GM19467 (cell line): ENCODE results near the gene CYRIA.

Experiments
- ATAC-seq: cut with Tn5 transposase; IDR thresholded peaks from one replicate; pipeline ENCODE4 v1.9.1; 2021; ENCODE audit warnings: mild to moderate bottlenecking, moderate library complexity; ENCODE audit not compliant: unreplicated experiment

CYRIA gene

GRCh38 chr2:16665748-16666448 is at the start of gene CYRIA:
Gene CYRIA (minus strand): TSS chr2:16665834. CDS start chr2:16588119, 77,715 bp downstream.
- peak; percentile 51 for ATAC-seq

DNA sequence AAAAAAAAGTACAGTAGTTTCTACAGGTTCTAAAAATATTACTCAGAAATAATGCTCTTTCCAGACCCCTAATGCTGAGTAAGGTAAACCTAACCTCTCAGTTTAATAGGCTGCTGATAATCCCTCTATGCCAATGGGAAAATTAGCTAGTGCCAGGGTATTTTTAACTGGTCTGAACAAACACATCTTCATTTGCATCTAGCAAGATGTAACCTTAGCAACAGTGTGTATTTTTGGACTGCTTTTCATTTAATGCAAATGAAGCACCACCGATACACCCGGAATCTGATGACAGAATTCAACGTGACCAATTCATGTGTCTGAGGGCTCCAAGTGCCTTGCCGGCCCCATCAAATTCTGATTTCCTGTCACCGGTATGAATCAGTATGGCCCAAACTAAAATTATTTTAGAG is 47.4 kb upstream of the CYRIA start:
- ATAC-seq: peak; percentile 71

DNA sequence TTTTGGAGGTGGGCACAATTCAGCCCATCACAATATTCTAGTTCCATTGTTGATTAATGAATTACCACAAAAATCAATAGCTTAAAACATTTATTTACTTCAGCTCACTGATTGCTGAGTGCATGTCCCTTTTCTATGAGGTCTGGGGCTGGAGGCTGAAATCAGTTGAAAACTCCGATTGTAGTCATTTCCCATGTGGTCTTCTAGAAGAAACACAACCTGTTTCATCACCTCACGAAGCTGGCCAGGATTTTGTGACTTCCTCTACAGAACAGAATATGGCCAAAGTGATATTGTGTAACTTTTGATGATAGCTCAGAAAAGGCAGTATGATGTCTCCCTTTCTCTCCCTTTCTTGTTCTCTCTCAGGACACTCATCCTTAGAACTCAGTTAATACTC is 44.1 kb upstream of the CYRIA start:
- no peak for ATAC-seq

DNA sequence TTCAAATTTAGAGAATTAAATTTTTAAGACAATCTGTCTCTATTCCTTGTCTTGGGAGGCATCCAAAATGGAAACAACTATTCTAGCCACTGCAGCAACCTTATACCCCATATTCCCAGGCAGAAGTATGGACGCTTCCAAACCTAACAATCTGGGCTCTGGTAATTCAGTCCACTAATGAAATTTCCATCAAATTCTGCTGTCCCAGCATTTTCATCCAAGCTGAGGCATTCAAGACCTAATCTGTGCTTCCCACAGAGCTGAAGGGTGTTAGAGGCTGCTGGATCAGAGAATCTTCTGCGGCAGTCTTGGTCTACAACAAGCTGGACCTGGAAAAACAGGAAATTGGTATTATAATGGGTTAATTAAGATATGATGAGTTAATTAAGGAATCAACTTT is 42.5 kb upstream of the CYRIA start:
- no peak for ATAC-seq

- ATAC-seq: no peak
Measured at GRCh38 chr2:16707014-16707623, 41.5 kb upstream of the CYRIA start.

DNA sequence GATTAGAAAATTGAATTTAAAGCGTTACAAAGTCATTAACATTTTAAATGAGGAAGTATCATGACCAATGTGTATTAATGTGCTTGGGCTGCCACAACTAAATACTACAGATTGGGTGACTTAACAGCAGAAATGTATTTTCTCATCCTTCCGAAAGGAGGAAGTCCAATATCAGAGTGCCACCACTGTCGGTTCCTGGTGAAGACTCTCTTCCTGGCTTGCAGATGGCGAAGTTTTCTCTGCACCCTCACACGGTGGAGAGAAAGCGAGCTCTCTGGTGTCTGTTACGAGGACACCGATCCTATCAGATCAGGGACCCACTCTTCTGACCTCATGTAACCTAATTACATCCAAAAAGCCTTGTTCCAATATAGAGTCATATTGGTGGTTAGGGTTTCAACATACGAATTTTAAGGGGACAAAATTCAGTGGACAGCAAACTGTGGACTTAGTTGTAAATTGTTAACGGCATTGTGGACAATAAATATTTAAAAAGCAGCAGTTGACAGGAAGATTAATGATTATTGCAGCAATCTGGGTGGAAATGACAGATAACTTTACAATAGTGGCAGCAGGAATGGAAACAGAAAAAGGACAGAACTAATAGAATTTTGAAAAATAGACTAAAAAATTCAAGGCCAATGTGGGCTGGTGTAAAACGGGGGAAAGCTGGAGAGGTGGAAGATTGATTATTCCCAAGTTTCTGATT is 35.1 kb upstream of the CYRIA start:
- no peak for ATAC-seq

- ATAC-seq: no peak
Measured at GRCh38 chr2:16693854-16694253, 28.2 kb upstream of the CYRIA start.

- no peak for ATAC-seq
Measured at GRCh38 chr2:16691261-16691660, 25.6 kb upstream of the CYRIA start.

- ATAC-seq: no peak
Measured at GRCh38 chr2:16687955-16688354, 22.3 kb upstream of the CYRIA start.

- no peak for ATAC-seq
Measured at GRCh38 chr2:16687222-16687621, 21.6 kb upstream of the CYRIA start.

DNA sequence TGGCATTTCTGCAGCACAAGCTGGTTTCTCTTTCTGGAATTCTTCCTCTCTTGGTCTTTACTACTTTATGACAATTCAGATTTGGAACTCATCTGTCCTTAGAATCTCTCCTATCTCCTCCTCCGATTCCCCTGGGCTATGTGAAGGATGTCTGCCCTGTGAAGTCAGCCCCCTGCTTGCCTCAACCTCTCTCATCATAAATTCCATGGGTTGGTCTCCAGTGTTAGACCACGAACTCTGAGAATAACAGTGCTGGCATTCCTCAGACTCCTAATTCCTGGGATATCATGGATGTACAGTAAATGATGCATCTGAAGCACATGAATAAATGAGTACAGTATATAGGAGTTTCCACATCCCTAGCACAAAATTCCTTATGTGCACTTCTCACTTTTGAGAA is 21.0 kb upstream of the CYRIA start:
- no peak for ATAC-seq

- no peak for ATAC-seq
Measured at GRCh38 chr2:16685340-16685715, 19.7 kb upstream of the CYRIA start.

- ATAC-seq: no peak
Measured at GRCh38 chr2:16684676-16685339, 19.2 kb upstream of the CYRIA start.

GRCh38 chr2:16683576-16683975 is 17.9 kb upstream of the CYRIA start:
- ATAC-seq: no peak

DNA sequence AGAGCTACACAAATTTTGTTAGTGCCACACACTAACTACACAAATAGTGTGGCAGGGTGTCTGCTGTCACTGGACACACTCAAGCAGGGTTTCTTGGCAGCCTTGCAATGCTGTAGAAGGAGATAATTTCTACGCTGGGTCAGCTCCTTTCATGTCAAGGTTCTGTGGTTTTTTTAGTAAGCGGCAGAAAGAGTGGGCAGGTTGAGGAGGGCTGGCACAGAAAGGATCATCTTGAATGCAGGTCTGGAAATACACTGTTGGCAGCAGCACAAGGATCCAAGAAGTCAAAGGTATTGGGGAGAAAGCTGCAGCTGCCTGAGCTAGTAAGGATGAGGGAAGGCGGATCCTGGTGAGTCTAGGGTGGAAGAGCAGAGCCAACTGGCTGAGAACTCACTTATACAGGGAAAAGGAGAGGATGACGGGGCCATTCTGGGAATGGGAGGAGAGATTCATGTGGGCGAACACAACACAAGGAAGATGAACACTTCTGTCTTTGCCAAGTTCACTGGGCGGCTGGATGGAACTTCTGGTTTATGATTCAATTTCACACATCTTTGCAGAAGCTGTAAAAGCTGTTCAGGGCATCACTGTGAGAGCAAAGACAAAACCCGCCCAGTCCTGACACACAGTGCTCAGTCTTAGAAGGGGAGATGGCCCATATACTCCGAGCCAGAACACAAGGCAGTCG is 16.9 kb upstream of the CYRIA start:
- no peak for ATAC-seq

- no peak for ATAC-seq
Measured at GRCh38 chr2:16680781-16681180, 15.1 kb upstream of the CYRIA start.

DNA sequence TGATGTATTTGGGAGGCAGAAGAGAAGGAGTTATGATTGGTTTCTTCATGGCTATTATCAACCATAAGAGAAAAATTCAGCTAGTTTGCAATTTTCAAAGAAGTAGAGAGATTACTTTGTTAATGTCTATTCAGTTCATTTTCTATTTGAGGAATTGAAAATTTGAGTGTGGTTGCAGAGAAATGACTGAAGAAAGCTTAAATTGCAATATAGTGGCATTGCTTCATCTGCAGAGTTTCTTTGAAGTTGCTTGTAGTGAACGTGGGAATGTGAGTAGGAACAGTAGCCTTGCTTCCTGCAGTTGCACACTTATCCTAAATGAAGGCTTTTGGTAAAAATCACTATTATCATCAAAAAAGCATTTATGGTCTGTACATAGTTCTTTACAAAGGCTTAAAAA is 14.7 kb upstream of the CYRIA start:
- ATAC-seq: no peak

DNA sequence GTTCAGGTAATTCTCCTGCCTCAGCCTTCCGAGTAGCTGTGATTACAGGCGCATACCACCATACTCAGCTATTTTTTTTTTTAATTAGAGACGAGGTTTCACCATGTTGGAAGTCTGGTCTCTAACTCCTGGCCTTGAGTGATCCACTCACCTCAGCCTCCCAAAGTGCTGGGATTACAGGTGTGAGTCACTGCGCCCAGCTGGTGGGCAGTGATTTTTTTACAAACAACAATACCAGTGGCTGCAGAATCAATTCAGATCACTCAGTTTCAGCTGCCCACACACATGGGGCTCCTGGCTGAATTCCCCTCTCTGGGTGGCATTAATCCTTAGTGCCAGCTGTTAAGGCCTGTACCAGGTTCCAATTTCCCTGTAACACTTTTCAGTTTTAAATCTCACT is 13.3 kb upstream of the CYRIA start:
- no peak for ATAC-seq

GRCh38 chr2:16677875-16678274 is 12.2 kb upstream of the CYRIA start:
- no peak for ATAC-seq

DNA sequence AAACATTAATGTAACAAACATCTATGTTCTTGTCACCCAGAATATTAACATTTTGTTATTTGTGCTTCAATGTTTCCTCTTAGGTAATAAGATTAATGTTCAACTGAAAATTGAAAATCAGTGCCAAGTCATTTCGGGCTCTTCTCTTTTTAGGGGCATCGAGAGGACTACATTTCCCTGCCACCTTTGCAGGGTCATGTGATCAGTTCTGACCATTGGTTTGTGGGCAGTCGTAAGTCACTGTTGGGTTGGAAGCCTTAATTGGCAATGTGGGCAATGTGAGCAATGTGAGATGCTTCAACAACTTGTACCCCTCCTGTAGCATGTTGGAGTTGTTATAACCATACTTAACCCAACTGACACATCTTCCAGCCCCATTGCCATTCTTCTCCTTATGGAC is 10.1 kb upstream of the CYRIA start:
- no peak for ATAC-seq

GRCh38 chr2:16674154-16674553 is 8.5 kb upstream of the CYRIA start:
- no peak for ATAC-seq
